Lung microvascular endothelial cell (primary cell): ENCODE measurements around the gene CHN2. TPM values are rescaled to one million over a fixed set of nuclear protein-coding genes. Genes with fewer than 3 reads are reported as not detected.

ENCODE experiments used
- DNase-seq, 2 donors: peaks; one replicate each; pipeline versions ENCODE4 v3.0.0 to v3.0.0-alpha.2; 2010; ENCODE audit warnings: low read depth in 2 of 2
- total RNA-seq: library from RNA; depleted of rRNA; stranded (reverse); fragments of >200 nt; gene quantifications from 2 replicates; pipeline ENCODE4 v1.2.1, GENCODE V29; 2014

The CHN2 gene
- total RNA-seq: 0.44 and 0.79 TPM in 2 replicates

GRCh38 chr7:29194594-29195427 is at the start of gene CHN2:
Gene CHN2 (plus strand): TSS chr7:29194775.
- peak; percentile 28 to 35 for DNase-seq

- no peak for DNase-seq
These were observed 49.0 kb upstream of the CHN2 start for GRCh38 chr7:29145553-29146056.

- no peak for DNase-seq
These were observed 48.4 kb upstream of the CHN2 start, which contains the start of gene CPVL for GRCh38 chr7:29146057-29146706. Gene CPVL (minus strand): TSS chr7:29146537. CDS start chr7:29121061, 25,476 bp downstream.

- DNase-seq: no peak
These were observed 47.5 kb upstream of the CHN2 start for GRCh38 chr7:29146888-29147609.

- no peak for DNase-seq
These were observed 46.8 kb upstream of the CHN2 start for GRCh38 chr7:29147821-29148220.

GRCh38 chr7:29149036-29149435 is 45.5 kb upstream of the CHN2 start:
- no peak for DNase-seq

- no peak for DNase-seq
These were observed 43.7 kb upstream of the CHN2 start for GRCh38 chr7:29150856-29151255.

- no peak for DNase-seq
These were observed 40.5 kb upstream of the CHN2 start for GRCh38 chr7:29154076-29154475.

GRCh38 chr7:29156907-29157452 is 37.6 kb upstream of the CHN2 start:
- no peak for DNase-seq

GRCh38 chr7:29158795-29159423 is 35.7 kb upstream of the CHN2 start:
- DNase-seq: no peak

- DNase-seq: no peak
These were observed 34.5 kb upstream of the CHN2 start for GRCh38 chr7:29160080-29160479.

- DNase-seq: no peak
These were observed 33.3 kb upstream of the CHN2 start for GRCh38 chr7:29161231-29161630.

GRCh38 chr7:29162577-29162976 is 32.0 kb upstream of the CHN2 start:
- no peak for DNase-seq

GRCh38 chr7:29163854-29164253 is 30.7 kb upstream of the CHN2 start:
- no peak for DNase-seq

- no peak for DNase-seq
These were observed 26.9 kb upstream of the CHN2 start for GRCh38 chr7:29167721-29168120.

GRCh38 chr7:29170781-29171180 is 23.8 kb upstream of the CHN2 start:
- DNase-seq: no peak

- no peak for DNase-seq
These were observed 21.1 kb upstream of the CHN2 start for GRCh38 chr7:29173458-29173857.

- peak; percentile 33 to 93 for DNase-seq
These were observed 16.5 kb upstream of the CHN2 start for GRCh38 chr7:29177963-29178600.

- no peak for DNase-seq
These were observed 15.5 kb upstream of the CHN2 start for GRCh38 chr7:29179115-29179514.

- no peak for DNase-seq
These were observed 10.0 kb upstream of the CHN2 start for GRCh38 chr7:29184599-29184998.

GRCh38 chr7:29185613-29186012 is 9.0 kb upstream of the CHN2 start:
- DNase-seq: no peak
